NCI-H748 (cell line): ENCODE measurements around the gene TMEM108.

ENCODE experiments used
- DNase-seq: peaks from one replicate; lab custom pipeline; 2025; ENCODE audit not compliant: unreplicated experiment; lab: John Stamatoyannopoulos, UW

TMEM108 gene

DNA sequence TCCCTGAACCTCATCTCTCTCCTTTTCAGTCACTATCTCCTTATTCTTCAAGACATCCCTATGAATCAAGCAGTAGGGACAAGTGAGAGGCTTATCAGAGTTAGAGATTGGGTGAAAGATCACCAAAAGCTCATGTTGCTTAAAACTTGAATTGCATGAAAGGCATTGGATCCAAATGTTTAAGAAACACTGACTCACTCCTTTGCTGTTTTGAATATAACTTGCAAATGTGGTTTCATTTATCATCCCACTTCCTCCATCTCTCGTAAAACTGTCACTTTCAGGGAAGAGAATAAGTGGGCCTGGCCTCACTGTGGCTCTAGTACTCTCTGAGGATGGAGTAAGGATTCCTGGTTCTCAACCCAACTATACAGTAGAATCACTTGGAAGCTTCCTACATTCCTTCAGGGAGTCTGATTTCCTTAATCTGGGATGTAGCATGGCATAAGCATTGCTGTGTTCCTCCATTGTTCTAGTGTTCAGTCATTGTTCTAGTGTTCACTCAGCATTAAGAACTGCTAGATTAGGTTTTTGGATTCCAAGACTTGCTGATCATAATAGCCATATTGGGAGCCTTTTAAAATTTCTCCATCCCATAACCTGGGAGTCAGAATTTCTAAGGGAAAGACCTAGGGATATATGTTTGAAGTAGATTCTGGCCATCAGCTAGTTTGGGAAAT lies 171.8 kb downstream of the TMEM108 start:
- no peak for DNase-seq

DNA sequence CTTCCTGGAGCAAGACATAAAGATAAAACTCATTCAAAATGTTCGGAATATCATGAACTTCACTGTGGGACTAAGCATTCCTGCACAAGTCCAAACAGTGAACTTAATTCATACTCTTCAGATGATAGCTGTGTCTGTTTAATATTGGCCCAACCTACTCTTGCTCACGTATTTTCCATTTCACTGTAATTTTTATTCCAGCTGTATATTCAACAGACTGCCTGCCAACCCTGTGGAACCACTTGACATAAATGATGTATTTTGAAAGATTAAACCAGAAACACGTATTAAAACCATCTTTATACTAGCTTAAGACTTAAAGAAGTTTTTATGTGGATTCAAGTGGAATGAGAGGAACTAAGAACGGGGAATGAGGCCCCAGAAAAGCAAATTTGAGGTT lies 172.5 kb downstream of the TMEM108 start:
- no peak for DNase-seq

DNA sequence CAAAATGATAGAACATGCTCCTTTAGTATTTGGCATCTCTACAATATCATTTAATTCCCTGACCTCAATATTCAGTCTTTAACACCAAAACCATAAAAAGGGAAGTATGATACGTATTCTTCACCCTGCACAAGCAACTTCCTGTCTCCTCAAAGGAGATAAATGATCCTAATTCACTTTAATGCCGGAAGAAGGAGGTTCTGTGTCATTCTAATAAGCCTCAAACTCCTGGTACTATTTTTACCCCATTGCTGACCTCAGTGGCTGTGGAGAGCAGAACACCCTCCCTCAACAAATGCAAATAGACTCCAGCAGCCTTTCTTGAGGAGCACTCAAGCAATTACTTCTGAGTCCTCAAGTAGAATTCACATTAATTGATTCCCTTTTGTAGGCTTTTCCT lies 173.3 kb downstream of the TMEM108 start:
- DNase-seq, result no peak

DNA sequence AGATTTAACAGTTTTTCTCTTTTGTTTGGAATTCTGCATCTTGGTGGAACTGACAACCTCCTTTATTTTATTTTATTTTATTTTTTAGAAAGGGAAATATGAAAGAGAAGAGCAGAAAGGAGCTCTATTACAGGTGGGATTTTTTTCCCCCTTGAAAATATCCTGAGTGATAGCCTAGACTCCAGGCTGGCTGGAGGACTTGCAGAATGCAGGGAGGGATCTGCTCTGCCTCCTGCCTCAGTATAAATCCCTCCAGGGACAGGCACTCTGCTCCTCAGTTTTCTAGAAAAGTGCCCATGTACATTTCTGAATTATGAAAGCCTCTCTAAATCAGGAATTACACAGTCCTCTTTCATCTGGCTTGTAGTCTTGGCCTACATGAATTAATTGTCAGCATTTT lies 173.7 kb downstream of the TMEM108 start:
- no peak for DNase-seq

DNA sequence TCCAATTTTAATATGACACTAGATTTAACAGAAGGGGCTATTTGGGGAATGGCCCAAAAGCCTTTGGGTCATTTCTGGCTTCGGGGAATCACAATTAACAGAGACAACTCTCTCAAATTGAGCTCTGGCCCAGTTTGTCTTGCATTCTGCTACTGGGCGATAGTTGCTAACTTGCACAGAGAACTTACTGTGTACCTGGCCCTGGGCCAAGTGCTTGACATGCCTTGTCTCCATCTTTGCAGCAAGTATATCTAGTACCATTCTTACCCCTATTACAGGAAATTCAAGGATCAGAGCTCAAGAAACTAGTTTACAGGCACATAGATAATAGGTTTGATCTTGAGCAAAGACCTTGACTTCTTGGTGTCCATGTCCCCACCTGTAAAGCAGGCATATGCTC lies 175.7 kb downstream of the TMEM108 start:
- DNase-seq, result no peak

DNA sequence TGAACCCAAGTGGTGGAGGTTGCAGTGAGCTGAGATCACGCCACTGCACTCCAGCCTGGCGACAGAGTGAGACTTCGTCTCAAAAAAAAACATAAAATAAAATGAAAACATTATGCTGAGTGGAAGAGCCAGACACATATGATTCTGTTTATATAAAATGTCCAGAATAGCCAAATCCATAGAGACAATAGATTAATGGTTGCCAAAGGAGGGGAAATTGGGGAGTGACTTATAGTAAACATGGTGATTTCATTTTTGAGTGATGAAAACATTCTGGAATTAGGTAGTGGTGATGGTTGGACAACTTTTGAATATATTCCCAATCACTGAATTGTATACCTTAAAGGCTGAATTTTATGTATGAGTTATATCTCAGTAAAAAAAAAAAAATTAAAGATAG lies 189.6 kb downstream of the TMEM108 start:
- DNase-seq, result no peak

DNA sequence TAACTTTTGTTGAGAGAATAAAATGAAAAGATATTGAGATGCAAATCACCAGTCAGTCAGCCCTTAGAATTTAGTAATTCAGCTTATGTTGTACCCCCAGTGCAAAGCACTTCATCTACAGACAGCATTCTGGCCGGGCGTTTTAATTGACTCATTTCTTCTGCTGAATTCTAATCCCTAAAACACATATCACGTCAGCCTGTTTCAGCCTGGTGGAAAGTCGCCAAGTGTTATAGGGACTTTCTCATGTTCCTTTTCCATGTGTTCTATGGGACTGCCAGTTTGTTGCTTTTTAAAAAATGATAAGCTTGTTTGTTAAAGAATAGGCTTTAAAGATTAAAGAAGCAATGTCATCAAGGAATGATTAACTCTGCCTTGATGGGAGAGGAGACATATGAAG lies 192.0 kb downstream of the TMEM108 start:
- DNase-seq, result no peak

DNA sequence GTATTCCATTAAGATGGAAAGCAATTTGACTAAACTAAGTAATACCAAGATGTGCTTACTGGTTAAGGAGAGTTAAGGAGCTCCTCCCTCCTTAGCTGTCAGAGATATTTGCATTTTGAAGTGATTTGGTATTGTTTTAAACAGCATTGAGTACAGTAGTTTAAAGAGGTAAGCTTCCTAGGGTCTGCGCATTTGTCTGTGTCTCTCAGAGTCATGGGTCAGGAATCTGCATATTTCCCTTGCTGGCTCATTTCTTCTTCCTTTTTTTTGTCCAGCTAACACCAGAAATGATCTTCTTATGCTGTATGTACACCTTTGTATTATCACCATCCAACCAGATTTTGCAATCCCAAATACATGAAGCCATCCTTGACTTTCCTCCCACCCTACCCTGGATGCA lies 198.7 kb downstream of the TMEM108 start:
- DNase-seq, result no peak

DNA sequence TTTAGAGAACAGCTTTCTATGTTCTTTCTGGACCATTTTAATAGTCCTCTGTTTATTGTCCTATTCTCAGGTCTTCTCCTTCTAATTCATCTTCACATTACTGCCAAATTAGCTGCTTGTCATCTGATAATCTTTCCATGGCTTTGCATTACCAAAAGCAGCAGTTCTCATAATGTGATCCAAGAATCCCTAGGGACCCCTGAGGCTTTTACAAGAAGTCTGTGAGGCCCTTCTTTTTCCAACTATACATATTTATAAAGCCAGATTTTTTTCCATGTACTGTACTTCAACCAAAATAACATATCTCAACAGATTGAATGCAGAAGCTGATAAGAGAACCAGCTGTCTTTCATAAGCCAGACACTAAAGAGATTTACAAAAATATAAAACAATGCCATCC lies 199.2 kb downstream of the TMEM108 start:
- no peak for DNase-seq

DNA sequence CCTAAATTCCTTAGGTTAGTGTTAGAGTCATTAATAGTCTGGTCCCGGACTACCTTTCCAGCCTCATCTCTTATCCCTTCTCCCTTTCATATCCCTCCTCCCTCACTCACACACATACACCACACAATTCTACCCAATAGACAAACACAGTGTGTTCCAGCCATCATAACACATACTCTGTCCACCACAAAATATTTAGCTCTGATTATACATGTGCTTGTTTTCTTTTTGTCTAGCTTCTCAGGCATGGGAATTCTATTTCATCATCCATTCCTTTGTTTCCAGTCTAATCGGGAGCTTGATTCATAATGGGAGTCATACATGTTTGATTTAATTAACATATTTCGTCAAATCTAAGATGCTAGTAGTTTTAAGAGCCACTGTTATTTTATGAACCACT lies 199.8 kb downstream of the TMEM108 start:
- DNase-seq, result no peak

DNA sequence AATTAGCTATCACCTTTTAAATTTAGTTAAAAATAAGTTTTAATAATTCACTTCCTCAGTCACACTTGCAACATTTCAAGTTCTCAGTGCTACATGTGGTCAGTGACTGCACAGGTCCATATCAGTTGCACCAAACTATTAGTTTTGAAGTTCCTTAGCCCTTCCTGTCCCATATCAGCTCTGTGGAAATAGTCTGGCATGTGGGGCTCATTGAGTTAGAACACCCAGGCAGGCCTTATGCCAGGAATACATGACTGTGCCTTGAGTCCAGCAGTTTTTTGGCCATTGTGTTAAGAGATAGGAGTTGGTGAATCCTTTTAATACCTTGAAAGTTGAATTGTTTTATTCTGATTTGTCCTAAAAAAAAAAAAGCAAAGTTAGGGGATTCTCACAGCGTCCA lies 207.9 kb downstream of the TMEM108 start:
- DNase-seq, result no peak

DNA sequence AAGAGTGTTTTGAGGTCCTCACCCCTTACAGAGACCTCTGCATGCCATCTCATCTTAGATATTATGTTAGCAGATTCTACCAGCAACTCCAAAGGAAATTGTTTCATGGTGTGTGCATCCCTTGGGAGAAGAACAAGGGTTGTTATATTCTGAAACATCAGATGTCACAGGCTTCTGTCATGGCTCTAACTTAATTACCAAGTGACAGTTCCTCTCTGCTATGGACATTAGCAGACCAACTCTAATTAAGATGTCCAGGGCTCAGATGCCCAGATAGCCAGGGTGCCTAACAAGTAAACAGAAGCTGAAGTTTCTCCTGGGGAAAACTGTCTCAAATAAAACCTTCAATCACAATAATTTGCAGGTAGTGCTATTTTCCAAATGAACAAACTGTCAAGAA lies 208.6 kb downstream of the TMEM108 start:
- DNase-seq, result no peak

DNA sequence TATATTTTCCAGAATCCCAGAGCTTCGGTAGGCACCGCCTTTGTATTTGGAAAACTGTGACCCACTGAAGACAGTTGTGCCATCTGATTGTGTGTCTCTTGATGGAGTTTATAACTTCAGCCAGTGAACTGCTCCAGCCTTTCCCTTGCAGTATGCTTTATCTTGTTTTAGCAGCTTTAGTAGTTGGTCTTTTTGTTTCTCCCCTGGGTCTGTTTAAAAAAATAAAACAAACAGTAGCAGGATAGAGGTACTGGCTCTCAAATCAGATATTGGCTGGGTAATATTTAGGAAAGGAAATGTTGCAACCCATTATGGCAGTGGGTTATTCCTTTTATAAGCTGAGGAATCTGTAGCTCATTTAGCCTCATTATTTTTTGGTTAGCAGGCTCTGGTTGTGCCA lies 210.2 kb downstream of the TMEM108 start:
- no peak for DNase-seq

DNA sequence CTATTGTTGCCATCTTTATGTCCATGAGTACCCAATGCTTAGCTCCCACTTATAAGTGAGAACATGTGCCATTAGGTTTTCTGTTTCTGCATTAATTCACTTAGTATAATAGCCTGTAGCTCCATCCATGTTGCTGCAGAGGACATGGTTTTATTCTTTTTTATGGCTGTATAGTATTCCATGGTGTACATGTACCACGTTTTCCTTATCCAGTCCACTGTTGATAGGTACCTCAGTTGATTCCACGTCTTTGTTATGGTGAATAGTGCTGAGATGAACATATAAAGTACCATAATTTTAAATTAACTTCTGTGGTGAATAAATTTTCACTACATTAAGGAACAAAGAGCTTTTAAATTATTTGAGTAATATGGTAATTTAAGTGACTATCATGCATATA lies 211.3 kb downstream of the TMEM108 start:
- no peak for DNase-seq

DNA sequence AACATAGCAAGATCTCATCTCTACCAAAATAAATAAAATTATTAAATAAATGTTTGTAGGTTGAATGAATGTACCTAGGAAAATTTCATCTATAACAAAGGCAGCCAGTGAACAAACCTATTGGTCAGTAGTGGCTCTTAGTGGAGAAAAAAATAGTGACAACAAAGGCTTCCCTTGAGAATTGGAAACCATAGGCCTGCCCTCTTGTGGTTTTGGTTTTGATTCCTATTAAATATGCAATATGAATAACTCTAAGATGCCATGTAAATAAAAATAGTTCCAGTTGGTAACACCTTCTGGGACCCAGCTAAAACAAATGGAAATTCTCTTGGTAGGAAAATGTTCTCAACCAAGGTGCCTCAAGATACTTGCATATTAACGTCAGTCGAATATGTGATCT lies 216.0 kb downstream of the TMEM108 start:
- no peak for DNase-seq

DNA sequence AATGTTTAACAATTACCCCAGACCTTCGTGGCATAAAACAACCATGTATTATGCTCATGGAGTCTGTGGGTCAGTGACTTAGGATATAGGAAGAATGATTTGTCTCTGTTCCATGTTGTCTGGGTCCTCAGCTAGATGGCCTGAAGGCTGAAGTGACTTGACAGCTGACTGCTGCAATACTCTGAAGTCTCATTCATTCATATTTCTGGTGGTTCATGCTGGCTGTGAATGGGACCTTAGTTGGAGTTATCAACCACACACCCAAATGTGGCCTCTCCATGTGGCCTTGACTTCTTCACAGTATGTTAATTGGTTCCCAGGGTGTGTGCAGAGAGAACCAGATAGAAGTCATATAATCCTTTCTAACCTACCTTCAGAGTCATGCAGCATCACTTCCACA lies 216.5 kb downstream of the TMEM108 start:
- no peak for DNase-seq

DNA sequence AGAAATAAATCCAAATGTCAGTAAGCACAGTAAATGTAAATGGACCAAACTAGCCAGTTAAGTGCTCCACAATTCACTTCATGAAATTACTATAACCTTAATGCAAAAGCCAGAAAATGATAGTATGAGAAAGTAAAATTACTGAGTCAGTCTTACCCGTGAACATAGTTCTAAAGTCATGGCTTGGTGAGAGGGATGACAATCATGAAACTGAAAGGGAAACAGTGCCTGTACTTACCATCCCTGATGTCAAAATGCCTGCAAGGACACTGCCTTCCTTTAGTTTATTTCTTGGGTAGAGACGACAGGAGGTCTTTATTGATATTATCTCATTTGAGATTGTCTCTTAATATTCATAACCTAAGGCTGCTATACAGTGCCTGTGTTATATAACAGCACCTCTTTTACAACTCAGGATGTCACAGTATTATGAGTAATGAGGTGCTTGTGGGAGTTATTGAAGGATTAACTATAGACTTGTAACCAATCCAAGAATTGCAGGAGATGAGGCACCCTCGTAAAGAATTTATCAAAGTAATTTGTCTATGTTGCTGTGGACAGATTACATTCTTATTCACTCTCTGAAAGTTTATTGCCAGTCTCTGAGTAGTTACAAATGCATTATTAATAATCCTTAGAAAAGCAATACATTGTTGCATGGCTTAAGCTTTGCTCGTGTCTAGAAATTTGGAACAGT lies 218.7 kb downstream of the TMEM108 start:
- DNase-seq, result no peak

DNA sequence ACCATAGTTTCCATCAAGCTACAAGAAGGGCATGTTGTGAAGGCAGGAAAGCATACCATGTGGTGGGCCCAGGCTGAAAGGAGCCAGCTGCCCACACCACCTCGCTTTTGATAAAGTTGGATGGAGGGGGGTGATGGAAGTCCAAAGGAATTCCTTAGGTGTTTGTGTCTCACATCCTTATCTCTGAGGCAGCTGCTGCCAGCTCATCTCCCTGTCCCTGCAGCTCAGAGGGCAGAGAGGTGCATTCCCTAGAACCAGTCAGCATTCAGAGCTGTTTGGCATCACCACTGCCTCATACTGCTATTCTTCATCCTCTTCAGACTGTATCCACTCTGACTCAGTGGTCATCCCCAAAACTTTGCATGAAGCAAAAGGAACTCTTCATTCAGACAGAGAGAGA lies 220.2 kb downstream of the TMEM108 start:
- DNase-seq, result no peak

DNA sequence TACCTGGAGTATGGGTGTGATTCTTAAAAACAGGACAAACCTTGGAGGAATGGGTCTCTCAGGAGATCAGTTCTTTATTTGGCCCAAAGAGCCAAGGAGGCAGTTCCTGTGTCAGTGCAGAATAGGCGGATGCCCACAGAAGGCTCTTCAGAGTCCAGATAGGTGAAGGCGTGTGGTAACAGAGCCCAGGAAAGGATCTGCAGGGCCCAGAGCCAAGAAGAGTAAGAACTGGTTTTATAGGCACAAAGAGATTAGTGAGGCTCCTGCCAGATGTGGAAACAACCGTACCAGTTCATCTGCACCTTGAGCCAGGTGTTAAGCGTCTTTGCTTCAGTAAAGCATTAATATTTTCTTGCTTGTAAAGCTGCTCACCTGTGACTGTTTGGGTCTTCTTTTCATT lies 221.6 kb downstream of the TMEM108 start:
- DNase-seq, result no peak

DNA sequence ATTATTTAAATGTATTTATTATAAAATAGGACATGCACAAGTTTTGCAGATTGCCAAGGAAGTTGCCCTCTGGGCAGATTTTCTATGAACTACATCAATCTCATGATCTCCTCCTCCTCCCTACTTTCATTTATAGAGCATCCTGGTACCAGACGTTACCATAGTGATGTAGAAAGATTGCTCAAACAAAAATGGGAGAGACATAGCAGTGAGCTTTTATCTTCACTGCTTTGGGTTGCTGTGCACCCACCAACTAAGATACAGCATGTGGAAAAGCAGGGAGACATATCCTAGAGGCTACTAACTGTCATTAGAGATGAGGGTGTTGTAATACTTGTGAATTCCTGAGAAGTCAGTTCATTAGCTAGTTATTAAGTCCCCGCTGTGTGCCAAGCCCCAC lies 224.1 kb downstream of the TMEM108 start:
- no peak for DNase-seq

DNA sequence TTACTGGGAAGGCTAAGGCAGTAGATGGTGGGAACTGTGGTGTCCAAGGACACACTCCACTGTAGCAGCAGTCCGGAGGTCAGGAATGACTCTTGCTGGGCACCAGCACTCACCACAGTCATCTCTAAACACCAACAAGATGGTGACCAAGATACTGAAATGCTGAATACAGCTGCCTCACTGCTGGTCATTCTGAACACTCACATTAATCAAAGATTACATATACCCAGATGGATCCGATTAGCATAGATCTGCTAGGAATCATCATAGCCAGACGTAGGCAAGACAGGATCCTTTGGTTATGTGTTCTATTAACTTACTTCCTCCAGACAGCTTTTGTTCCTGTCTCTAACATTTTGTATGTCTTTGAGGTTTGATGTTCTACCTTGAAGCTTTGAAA lies 226.7 kb downstream of the TMEM108 start:
- DNase-seq, result no peak

DNA sequence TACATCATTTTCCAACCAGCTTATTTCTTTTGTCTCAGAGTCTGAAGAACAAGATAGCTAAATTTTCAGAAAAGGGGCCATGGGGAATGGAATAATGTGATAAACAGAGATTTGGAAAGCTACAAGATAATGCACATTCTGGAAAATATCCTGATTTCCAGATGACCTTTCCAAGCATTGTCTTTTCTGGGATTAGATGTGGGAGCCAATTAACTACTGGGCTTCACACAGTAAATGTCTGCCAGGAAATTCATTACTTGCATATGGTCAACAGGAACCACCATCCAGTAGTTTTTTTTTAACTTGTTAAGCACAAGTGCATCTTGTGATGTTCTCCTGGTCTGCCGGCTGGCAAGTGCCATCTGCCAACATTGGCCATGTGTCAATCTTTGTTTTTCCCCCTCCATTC lies 230.5 kb downstream of the TMEM108 start:
- no peak for DNase-seq

DNA sequence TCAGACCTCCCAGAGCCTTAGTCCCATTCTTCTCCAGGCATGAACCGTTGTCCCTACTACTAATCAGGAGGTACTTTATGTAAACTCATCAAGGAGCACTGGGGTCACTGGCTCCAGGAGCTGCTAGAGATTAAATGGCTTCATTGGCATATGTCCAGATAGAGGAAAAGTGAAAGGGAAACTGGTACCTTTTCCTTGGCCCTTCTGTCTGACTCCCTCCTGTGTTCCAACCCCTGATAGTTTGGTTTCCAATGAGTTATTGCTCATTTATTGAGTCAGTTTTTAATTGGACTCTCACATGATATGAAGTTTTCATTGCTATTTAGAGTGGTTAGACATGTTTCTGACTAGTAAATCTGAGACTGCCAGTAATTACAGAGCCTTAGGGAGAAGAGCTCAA lies 231.2 kb downstream of the TMEM108 start:
- peak; percentile 77 for DNase-seq
